K562 (cell line): Measurements from ENCODE around the gene SERPINA3. TPM values are rescaled to one million over a fixed set of nuclear protein-coding genes. Genes with fewer than 3 reads are reported as not detected.

Experiments
- ATAC-seq: fragments of 200-7000 bp; cut with Tn5 transposase; 3 replicates; pipeline ENCODE4 v1.9.1; 2020; ENCODE audit warnings: moderate library complexity
- BruUV-seq: library from RNA; stranded (reverse); fragments of 400-500 nt; replicated peaks from 2 replicates; lab custom pipeline; 2021; lab: Mats Ljungman, UMichigan
- CTCF ChIA-PET: fragments of 300-600 bp; formaldehyde crosslinking; extraction: SDS; loops from one replicate; lab custom pipeline; 2021; ENCODE audit warnings: low intra/inter-chr PET ratio; lab: Yijun Ruan, JAX
- POLR2A ChIA-PET: fragments of 300-600, 350-650 bp; sonication (Branson Sonifier 250); formaldehyde crosslinking; extraction: SDS; loops from one replicate; lab custom pipeline; 2021; ENCODE audit warnings: antibody characterized with exemption, inconsistent platforms; lab: Yijun Ruan, JAX
- DNase-seq, 4 experiments: peaks; one replicate each; pipeline versions ENCODE4 v3.0.0 to v3.0.0-alpha.2; 2011 to 2018; ENCODE audit warnings: low spot score in 3 of 4, mixed read lengths in 3 of 4; ENCODE audit errors: extremely low read depth in 1 of 4
- FAIRE-seq: peaks from 2 replicates; lab custom pipeline; 2011; peaks lifted over from hg19 to GRCh38; lab: Jason Lieb, UNC
- H2AFZ ChIP-seq: 2 replicates; pipeline ENCODE4 v1.6.0; 2011; ENCODE audit warnings: low read depth, low read length, control low read depth, inconsistent platforms
- H3K27ac ChIP-seq: fragments of 200-600 bp; 3 replicates; pipeline ENCODE4 v1.8.0; 2011; ENCODE audit warnings: low read depth, mild to moderate bottlenecking, control low read depth, inconsistent platforms, low read length, moderate library complexity, mixed read lengths; ENCODE audit errors: extremely low read depth
- H3K27me3 ChIP-seq, 2 experiments: fragments of 300-600 bp in 1 of 2; 2 replicates in 1 of 2; 3 replicates in 1 of 2; pipeline versions ENCODE4 v1.6.0 to v1.8.0; 2011; ENCODE audit warnings: inconsistent platforms in 2 of 2, low read length in 2 of 2, mild to moderate bottlenecking in 1 of 2, mixed read lengths in 1 of 2, moderate library complexity in 1 of 2; ENCODE audit not compliant: control insufficient read depth in 2 of 2, insufficient read depth in 2 of 2
- H3K36me3 ChIP-seq: fragments of 300-600 bp; 3 replicates; pipeline ENCODE4 v1.8.0; 2011; ENCODE audit warnings: mild to moderate bottlenecking, low read length, inconsistent platforms; ENCODE audit not compliant: control insufficient read depth, insufficient read depth
- H3K4me1 ChIP-seq, 2 experiments: fragments of 200-600 bp in 1 of 2; replicated peaks in 1 of 2; 2 replicates in 1 of 2; 3 replicates in 1 of 2; pipeline versions ENCODE4 v1.5.1 to v1.8.0; 2011; ENCODE audit warnings: inconsistent platforms in 2 of 2, low read length in 2 of 2, mild to moderate bottlenecking in 1 of 2, mixed read lengths in 1 of 2, moderate library complexity in 1 of 2; ENCODE audit not compliant: control insufficient read depth in 2 of 2, insufficient read depth in 2 of 2
- H3K4me2 ChIP-seq: 2 replicates; pipeline ENCODE4 v1.6.1; 2011; ENCODE audit warnings: low read length, control low read depth, inconsistent platforms, mixed read lengths; ENCODE audit not compliant: insufficient read depth
- H3K4me3 ChIP-seq: fragments of 200-600 bp; sonication (generic), shearing (Covaris generic); 2 replicates; pipeline ENCODE4 v1.5.1; 2016; ENCODE audit warnings: control low read depth, inconsistent platforms
- H3K79me2 ChIP-seq: fragments of 200-600 bp; 3 replicates; pipeline ENCODE4 v1.8.0; 2011; ENCODE audit warnings: low read length, inconsistent platforms; ENCODE audit not compliant: control insufficient read depth, insufficient read depth
- H3K9ac ChIP-seq, 2 experiments: 2 replicates each; pipeline versions ENCODE4 v1.6.0 to v1.6.1; 2011; ENCODE audit warnings: low read depth in 2 of 2, low read length in 2 of 2, control low read depth in 1 of 2, inconsistent platforms in 1 of 2, mild to moderate bottlenecking in 1 of 2, mixed read lengths in 1 of 2; ENCODE audit not compliant: insufficient read depth in 1 of 2
- H3K9me1 ChIP-seq: one replicate; pipeline ENCODE4 v1.6.0; 2011; ENCODE audit warnings: inconsistent platforms, mild to moderate bottlenecking, low read length, moderate library complexity; ENCODE audit not compliant: control insufficient read depth, insufficient read depth
- H3K9me3 ChIP-seq: replicated peaks from 2 replicates; pipeline ENCODE4 v1.5.1; 2011; ENCODE audit warnings: low read depth, low read length, inconsistent platforms; ENCODE audit not compliant: control insufficient read depth, insufficient read depth
- H4K20me1 ChIP-seq: replicated peaks from 2 replicates; pipeline ENCODE4 v1.6.1; 2011; ENCODE audit warnings: low read length, inconsistent platforms, mixed read lengths; ENCODE audit not compliant: control insufficient read depth, insufficient read depth
- CREBBP ChIP-seq: IDR thresholded peaks from one replicate; pipeline ENCODE4 v1.6.1; 2012; ENCODE audit warnings: low read depth, mild to moderate bottlenecking, control low read depth, inconsistent platforms, low read length
- ELF1 ChIP-seq: fragments of 200-800 bp; sonication (Bioruptor generic); IDR thresholded peaks from 2 replicates; pipeline ENCODE4 v1.6.1; 2016; ENCODE audit warnings: missing genetic modification characterization, missing compliant biosample characterization
- EP300 ChIP-seq: IDR thresholded peaks from 2 replicates; pipeline ENCODE4 v1.6.1; 2012; ENCODE audit warnings: low read length, improper control_type of control experiment
- FOXJ2 ChIP-seq: fragments of 200-800 bp; sonication (Bioruptor generic); IDR thresholded peaks from 2 replicates; pipeline ENCODE4 v1.6.1; 2016; ENCODE audit warnings: missing genetic modification characterization, missing compliant biosample characterization
- FOXJ3 ChIP-seq: sonication (generic); formaldehyde crosslinking; IDR thresholded peaks from 2 replicates; pipeline ENCODE4 v1.4.0; 2020; ENCODE audit warnings: mild to moderate bottlenecking, missing genetic modification reagents
- MTF1 ChIP-seq: fragments of 250-450 bp; sonication (Bioruptor Pico); IDR thresholded peaks from 2 replicates; pipeline ENCODE4 v1.9.0; 2021; ENCODE audit warnings: moderate library complexity, mild to moderate bottlenecking, inconsistent platforms, borderline replicate concordance
- PHF20 ChIP-seq: fragments of 450-650 bp; IDR thresholded peaks from 2 replicates; pipeline ENCODE4 v1.6.1; 2018; ENCODE audit not compliant: partially characterized antibody
- TBL1XR1 ChIP-seq, 2 experiments: IDR thresholded peaks; 2 replicates each; pipeline ENCODE4 v1.6.1; 2012; ENCODE audit warnings: improper control_type of control experiment in 2 of 2, low read length in 2 of 2, mild to moderate bottlenecking in 1 of 2
- ZNF316 ChIP-seq: fragments of 450-650 bp; IDR thresholded peaks from 2 replicates; pipeline ENCODE4 v1.6.1; 2016
- WGBS: fragments of 100-300 bp; shearing (Covaris generic); methylation state at CpG from one replicate; pipeline ENCODE4 v1.1.6; 2016; ENCODE audit warnings: low coverage, mixed read lengths; ENCODE audit not compliant: insufficient coverage; ENCODE audit errors: missing lambda C conversion rate; 5-methylcytosine and 5-hydroxymethylcytosine counted together
- in situ Hi-C: fragments of 300-500 bp; cut with MboI; formaldehyde crosslinking; loops from 4 replicates; pipeline ENCODE4 v1.15.0; 2018; ENCODE audit warnings: inconsistent platforms, mixed read lengths
- intact Hi-C: fragments of 100-400 bp; cut with micrococcal nuclease; formaldehyde crosslinking; loops from 2 replicates; pipeline ENCODE4 v1.14.2; 2022
- polyA plus RNA-seq, 8 experiments: library from polyadenylated mRNA; depleted of rRNA in 4 of 8; stranded (reverse) in 5 of 8; unstranded in 3 of 8; fragments of >200 nt; fragmentation: Nextera tagmentation in 2 of 8; fragmentation: Illumina TruSeq in 1 of 8; extraction: Ambion mirVana in 2 of 8; extraction: Trizol in 1 of 8; gene quantifications; 2 replicates each; pipeline versions ENCODE4 v1.2.1 to v1.2.3, GENCODE V29; 2011 to 2014; ENCODE audit warnings: inconsistent platforms in 1 of 8, missing spikeins in 1 of 8
- total RNA-seq, 7 experiments: library from RNA; depleted of rRNA in 6 of 7; stranded (reverse); fragments of >200 nt in 6 of 7; fragmentation: Illumina TruSeq in 2 of 7; extraction: Trizol in 2 of 7; gene quantifications; 2 replicates each; pipeline versions ENCODE4 v1.2.1 to v1.2.3, GENCODE V29; 2011 to 2021; ENCODE audit warnings: low replicate concordance in 1 of 7
- TF ChIP-seq, protein P1 (sequence below), 3 experiments: IDR thresholded peaks in 2 of 3; conservative IDR thresholded peaks in 1 of 3; 2 replicates each; pipeline ENCODE4 v1.5.1; 2011 to 2012; ENCODE audit warnings: low read length in 3 of 3, mild to moderate bottlenecking in 3 of 3, control low read depth in 2 of 3, improper control_type of control experiment in 1 of 3, inconsistent platforms in 1 of 3, low read depth in 1 of 3, mixed read lengths in 1 of 3, moderate library complexity in 1 of 3; ENCODE audit not compliant: insufficient read depth in 2 of 3

SERPINA3 gene
- total and polyA plus RNA-seq, 9 of the 15 experiments (the other 6 are each of a cell fraction or from before 2014, with no cell fraction given), result 2.3 TPM; not detected in 8

DNA sequence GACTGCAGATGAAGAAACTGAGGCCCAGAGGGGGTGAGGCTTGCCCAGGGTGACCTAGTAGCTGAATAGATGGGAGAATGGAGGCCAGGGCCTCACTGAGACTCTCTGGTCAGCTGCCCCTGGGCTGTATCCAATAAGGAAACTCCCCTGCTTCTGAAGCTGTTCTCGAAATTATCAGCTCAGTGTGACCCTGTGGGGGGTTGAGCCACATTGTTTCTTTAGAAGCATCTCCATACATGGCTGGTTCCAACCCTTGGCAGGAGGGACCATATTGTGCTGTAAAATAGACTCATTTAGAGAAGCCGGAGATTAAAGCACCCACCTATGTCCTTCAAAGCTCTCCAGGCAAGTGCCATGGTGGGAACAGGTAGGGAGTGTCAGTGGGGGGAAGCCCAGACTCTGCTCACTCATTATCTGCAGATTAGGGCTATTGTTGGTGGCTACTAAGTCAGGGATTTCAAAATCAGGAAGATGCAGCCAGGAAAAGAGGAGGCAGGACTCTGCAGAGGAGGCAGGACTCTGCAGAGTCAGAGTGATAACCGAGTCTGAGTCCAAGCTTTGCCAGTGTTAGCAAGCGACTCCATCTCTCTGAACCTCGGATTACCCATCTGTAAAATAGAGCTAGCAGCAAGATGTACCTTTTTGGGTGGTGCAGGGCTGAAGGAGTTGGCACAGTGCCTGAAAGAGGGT lies 27.5 kb upstream of the SERPINA3 start:
- in situ Hi-C loops (no loop called here), intact Hi-C loops (no loop called here)
- Histone ChIP-seq H3K9ac (no peak overlapping the region), H3K27me3 (no peaks in the 10 kb centered on the region), H3K4me1 (no peaks in the 10 kb centered on the region; a peak in 1 of 5 replicates), H4K20me1 (no peaks in the 10 kb centered on the region), H3K79me2 (no peaks in the 10 kb centered on the region), H3K36me3 (no peaks in the 10 kb centered on the region), H3K9me3 (no peaks in the 10 kb centered on the region), H3K27ac (no peak overlapping the region), H3K4me2 (no peak overlapping the region), H3K9me1 (no peaks in the 10 kb centered on the region), H2AFZ (no peak overlapping the region), H3K4me3 (no peak overlapping the region)
- TF ChIP-seq MTF1 (CRISPR knock-in tag), result no peak
- no peak for TF ChIP-seq FOXJ2 (tag)
- TF ChIP-seq ZNF316, result no peak
- no peak for TF ChIP-seq CREBBP
- TF ChIP-seq ELF1, result no peak
- no peak for TF ChIP-seq FOXJ3 (CRISPR knock-in tag)
- DNase-seq (no peak), ATAC-seq (no peak), FAIRE-seq (no peak)
- CTCF ChIA-PET, result no interaction called here
- POLR2A ChIA-PET, result no interaction called here
- 3% methylated on average over 5 of the region's 5 CpGs for WGBS
- BruUV-seq, result no TSS peak

DNA sequence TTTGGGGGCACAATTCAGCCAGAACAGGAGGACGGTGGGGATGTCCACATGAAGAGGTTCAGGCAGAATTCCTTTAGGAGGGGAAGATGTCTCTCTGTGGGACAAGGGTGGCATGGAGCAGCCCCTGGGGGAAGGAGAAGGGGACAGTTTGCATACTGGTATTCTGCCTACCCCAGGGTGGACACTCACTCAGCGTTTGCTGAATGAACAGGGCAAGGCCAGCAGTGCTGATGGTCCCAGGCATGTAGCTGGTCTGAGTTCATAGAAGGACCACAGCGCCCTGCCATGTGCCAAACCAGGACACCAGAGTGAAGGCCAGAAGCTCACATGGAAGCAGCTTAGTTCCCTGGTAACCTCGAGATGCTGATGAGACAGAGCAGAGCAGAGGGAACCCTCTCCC lies 25.6 kb upstream of the SERPINA3 start:
- in situ Hi-C loops (no loop called here), intact Hi-C loops (no loop called here)
- 0% methylated on average over 3 of the region's 4 CpGs for WGBS
- DNase-seq (no peak), FAIRE-seq (no peak), ATAC-seq (no peak)
- BruUV-seq, result no TSS peak
- Histone ChIP-seq H3K36me3 (no peaks in the 10 kb centered on the region), H4K20me1 (no peaks in the 10 kb centered on the region), H3K79me2 (no peaks in the 10 kb centered on the region), H3K9me1 (no peaks in the 10 kb centered on the region), H3K9ac (no peak overlapping the region), H3K4me3 (no peak overlapping the region), H3K4me1 (no peaks in the 10 kb centered on the region), H3K9me3 (no peaks in the 10 kb centered on the region)
- ChIA-PET CTCF (no interaction called here), POLR2A (no interaction called here)
- no peak for TF ChIP-seq TBL1XR1 (IDR thresholded peaks at IDR 0.05; ENCODE audit: low read length in 2 of 2)
- TF ChIP-seq, protein P1, sequence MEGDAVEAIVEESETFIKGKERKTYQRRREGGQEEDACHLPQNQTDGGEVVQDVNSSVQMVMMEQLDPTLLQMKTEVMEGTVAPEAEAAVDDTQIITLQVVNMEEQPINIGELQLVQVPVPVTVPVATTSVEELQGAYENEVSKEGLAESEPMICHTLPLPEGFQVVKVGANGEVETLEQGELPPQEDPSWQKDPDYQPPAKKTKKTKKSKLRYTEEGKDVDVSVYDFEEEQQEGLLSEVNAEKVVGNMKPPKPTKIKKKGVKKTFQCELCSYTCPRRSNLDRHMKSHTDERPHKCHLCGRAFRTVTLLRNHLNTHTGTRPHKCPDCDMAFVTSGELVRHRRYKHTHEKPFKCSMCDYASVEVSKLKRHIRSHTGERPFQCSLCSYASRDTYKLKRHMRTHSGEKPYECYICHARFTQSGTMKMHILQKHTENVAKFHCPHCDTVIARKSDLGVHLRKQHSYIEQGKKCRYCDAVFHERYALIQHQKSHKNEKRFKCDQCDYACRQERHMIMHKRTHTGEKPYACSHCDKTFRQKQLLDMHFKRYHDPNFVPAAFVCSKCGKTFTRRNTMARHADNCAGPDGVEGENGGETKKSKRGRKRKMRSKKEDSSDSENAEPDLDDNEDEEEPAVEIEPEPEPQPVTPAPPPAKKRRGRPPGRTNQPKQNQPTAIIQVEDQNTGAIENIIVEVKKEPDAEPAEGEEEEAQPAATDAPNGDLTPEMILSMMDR (IDR thresholded peaks at IDR 0.05 in 2 of 3, conservative IDR thresholded peaks at IDR 0.05 in 1 of 3; ENCODE audit: insufficient read depth in 2 of 3, low read depth in 1 of 3, low read length in 3 of 3), result no peak
- TF ChIP-seq EP300, result no peak
- no peak for TF ChIP-seq PHF20
- TF ChIP-seq, all 486 proteins: peak for 0
- H3K27me3 ChIP-seq, result no peaks in the 10 kb centered on the region
- no peak overlapping the region for H2AFZ ChIP-seq
- H3K27ac ChIP-seq, result no peak overlapping the region
- H3K4me2 ChIP-seq, result no peak overlapping the region
